ENCODE data around the gene ICAM2. TPM values are rescaled to one million over a fixed set of nuclear protein-coding genes. Genes with fewer than 3 reads are reported as not detected.

Gene ICAM2
- polyA plus RNA-seq, 1 of the 3 experiments (the other 2 are of a cell fraction) = 0.08 TPM

- no peaks in the 10 kb centered on the region for H3K9me3 ChIP-seq
- no peak for DNase-seq
- ChIA-PET POLR2A (no interaction called here), CTCF (interaction anchor here (0.7 to 7.9 kb wide), 12 partner anchors 10 to 177 kb away, joined by 3 to 69 read pairs (median 4); partner anchors contain the start of genes CSHL1 and GH1)
- no peak overlapping the region for H3K27ac ChIP-seq (ENCODE audit: low read depth in 2 of 2, low read length in 1 of 2)
- H3K4me1 ChIP-seq (ENCODE audit: control insufficient read depth in 1 of 2, insufficient read depth in 2 of 2, low read depth in 1 of 2, low read length in 1 of 2) = peaks cover 0 to 13% of the 10 kb centered on the region in 2 experiments; a peak in 1 of 4 replicates
- no peaks in the 10 kb centered on the region for H3K9me2 ChIP-seq
- H3K4me3 ChIP-seq (ENCODE audit: low read depth in 2 of 2, low read length in 1 of 2) = no peak overlapping the region
- TF ChIP-seq, protein P1, sequence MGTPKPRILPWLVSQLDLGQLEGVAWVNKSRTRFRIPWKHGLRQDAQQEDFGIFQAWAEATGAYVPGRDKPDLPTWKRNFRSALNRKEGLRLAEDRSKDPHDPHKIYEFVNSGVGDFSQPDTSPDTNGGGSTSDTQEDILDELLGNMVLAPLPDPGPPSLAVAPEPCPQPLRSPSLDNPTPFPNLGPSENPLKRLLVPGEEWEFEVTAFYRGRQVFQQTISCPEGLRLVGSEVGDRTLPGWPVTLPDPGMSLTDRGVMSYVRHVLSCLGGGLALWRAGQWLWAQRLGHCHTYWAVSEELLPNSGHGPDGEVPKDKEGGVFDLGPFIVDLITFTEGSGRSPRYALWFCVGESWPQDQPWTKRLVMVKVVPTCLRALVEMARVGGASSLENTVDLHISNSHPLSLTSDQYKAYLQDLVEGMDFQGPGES (IDR thresholded peaks at IDR 0.05; ENCODE audit: low read depth, low read length) = no peak
- TF ChIP-seq, protein P2, sequence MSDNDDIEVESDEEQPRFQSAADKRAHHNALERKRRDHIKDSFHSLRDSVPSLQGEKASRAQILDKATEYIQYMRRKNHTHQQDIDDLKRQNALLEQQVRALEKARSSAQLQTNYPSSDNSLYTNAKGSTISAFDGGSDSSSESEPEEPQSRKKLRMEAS (IDR thresholded peaks at IDR 0.05; ENCODE audit: low read depth) = no peak
- TF ChIP-seq POLR2AphosphoS5 (IDR thresholded peaks at IDR 0.05; ENCODE audit: low read depth, low read length) (no peak), TCF12 (IDR thresholded peaks at IDR 0.05) (no peak), NFIC (IDR thresholded peaks at IDR 0.05; ENCODE audit: borderline replicate concordance) (no peak), EZH2phosphoT487 (IDR thresholded peaks at IDR 0.05; ENCODE audit: borderline replicate concordance, low read depth) (no peak), USF1 (IDR thresholded peaks at IDR 0.05; ENCODE audit: borderline replicate concordance, low read depth) (no peak), NRF1 (IDR thresholded peaks at IDR 0.05; ENCODE audit: low read depth, low read length) (no peak), CHD2 (IDR thresholded peaks at IDR 0.05; ENCODE audit: low read length, partially characterized antibody) (no peak), TEAD4 (IDR thresholded peaks at IDR 0.05; ENCODE audit: borderline replicate concordance, insufficient read depth) (no peak), RFX5 (IDR thresholded peaks at IDR 0.05; ENCODE audit: low read length) (no peak), JUND (IDR thresholded peaks at IDR 0.05) (no peak), FOXM1 (IDR thresholded peaks at IDR 0.05; ENCODE audit: low read depth) (no peak), GATA2 (CRISPR knock-in tag; IDR thresholded peaks at IDR 0.05) (no peak)
- 0 out of 2 replicates have a peak, but pooled peaks cover 6% of the 10 kb centered on the region for H3K27me3 ChIP-seq (ENCODE audit: insufficient read depth)
- H2AFZ ChIP-seq (ENCODE audit: low read depth) = no peak overlapping the region
- H3K79me2 ChIP-seq (ENCODE audit: insufficient read depth) = no peaks in the 10 kb centered on the region
- no peak overlapping the region for H3K4me2 ChIP-seq
- H3F3A ChIP-seq (replicated peaks; ENCODE audit: insufficient read depth) = no peaks in the 10 kb centered on the region
- H3K9ac ChIP-seq = no peak overlapping the region
- H3K36me3 ChIP-seq (replicated peaks in 1 of 2; ENCODE audit: control insufficient read depth in 1 of 2, insufficient read depth in 2 of 2, low read length in 1 of 2) = no peaks in the 10 kb centered on the region
- no peaks in the 10 kb centered on the region for H4K20me1 ChIP-seq (ENCODE audit: insufficient read depth)
- 84% methylated on average over 5 of the region's 5 CpGs for WGBS (ENCODE audit: low lambda C conversion rate)
These were observed 64.0 kb downstream of the ICAM2 start for GRCh38 chr17:63956296-63956920.

DNA sequence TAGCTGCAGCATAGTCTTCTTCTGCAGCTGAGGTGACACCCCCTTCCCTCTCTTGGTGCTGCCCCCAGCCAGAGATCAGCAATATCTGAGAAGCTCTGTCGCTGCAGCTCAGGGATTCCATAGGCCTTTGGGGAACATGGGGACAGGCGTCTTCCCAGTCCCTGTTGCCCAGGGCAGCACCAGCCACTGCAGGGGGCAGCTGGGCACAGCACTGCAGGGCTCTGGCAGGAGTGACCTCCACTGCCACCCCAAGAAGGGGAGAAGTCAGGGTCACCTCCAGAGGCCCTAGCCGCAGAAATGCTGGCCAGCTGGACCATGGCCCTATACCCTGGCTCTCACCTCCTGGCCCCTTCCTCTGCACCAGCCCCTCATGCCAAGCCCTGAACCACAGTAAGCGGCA is 64.6 kb downstream of the ICAM2 start:
- WGBS (ENCODE audit: low lambda C conversion rate) = 60% methylated on average over 3 of the region's 4 CpGs
- 0 out of 2 replicates have a peak, but pooled peaks cover 6% of the 10 kb centered on the region for H3K27me3 ChIP-seq (ENCODE audit: insufficient read depth)
- H3K27ac ChIP-seq (ENCODE audit: low read depth in 2 of 2, low read length in 1 of 2) = no peak overlapping the region
- no peak for DNase-seq
- H2AFZ ChIP-seq (ENCODE audit: low read depth) = no peak overlapping the region
- no peaks in the 10 kb centered on the region for H4K20me1 ChIP-seq (ENCODE audit: insufficient read depth)
- H3K9me3 ChIP-seq = no peaks in the 10 kb centered on the region
- peaks cover 0 to 13% of the 10 kb centered on the region in 2 experiments; a peak in 1 of 4 replicates for H3K4me1 ChIP-seq (ENCODE audit: control insufficient read depth in 1 of 2, insufficient read depth in 2 of 2, low read depth in 1 of 2, low read length in 1 of 2)
- no peaks in the 10 kb centered on the region for H3F3A ChIP-seq (replicated peaks; ENCODE audit: insufficient read depth)
- H3K36me3 ChIP-seq (replicated peaks in 1 of 2; ENCODE audit: control insufficient read depth in 1 of 2, insufficient read depth in 2 of 2, low read length in 1 of 2) = no peaks in the 10 kb centered on the region
- no peaks in the 10 kb centered on the region for H3K9me2 ChIP-seq
- ChIA-PET POLR2A (no interaction called here), CTCF (interaction anchor here (0.7 to 7.9 kb wide), 8 partner anchors 9 to 97 kb away, joined by 3 to 69 read pairs (median 11); partner anchors contain the start of genes CSHL1 and GH1)
- no peak overlapping the region for H3K4me3 ChIP-seq (ENCODE audit: low read depth in 2 of 2, low read length in 1 of 2)
- no peak overlapping the region for H3K4me2 ChIP-seq
- H3K9ac ChIP-seq = no peak overlapping the region
- H3K79me2 ChIP-seq (ENCODE audit: insufficient read depth) = no peaks in the 10 kb centered on the region
- TF ChIP-seq, protein P3, sequence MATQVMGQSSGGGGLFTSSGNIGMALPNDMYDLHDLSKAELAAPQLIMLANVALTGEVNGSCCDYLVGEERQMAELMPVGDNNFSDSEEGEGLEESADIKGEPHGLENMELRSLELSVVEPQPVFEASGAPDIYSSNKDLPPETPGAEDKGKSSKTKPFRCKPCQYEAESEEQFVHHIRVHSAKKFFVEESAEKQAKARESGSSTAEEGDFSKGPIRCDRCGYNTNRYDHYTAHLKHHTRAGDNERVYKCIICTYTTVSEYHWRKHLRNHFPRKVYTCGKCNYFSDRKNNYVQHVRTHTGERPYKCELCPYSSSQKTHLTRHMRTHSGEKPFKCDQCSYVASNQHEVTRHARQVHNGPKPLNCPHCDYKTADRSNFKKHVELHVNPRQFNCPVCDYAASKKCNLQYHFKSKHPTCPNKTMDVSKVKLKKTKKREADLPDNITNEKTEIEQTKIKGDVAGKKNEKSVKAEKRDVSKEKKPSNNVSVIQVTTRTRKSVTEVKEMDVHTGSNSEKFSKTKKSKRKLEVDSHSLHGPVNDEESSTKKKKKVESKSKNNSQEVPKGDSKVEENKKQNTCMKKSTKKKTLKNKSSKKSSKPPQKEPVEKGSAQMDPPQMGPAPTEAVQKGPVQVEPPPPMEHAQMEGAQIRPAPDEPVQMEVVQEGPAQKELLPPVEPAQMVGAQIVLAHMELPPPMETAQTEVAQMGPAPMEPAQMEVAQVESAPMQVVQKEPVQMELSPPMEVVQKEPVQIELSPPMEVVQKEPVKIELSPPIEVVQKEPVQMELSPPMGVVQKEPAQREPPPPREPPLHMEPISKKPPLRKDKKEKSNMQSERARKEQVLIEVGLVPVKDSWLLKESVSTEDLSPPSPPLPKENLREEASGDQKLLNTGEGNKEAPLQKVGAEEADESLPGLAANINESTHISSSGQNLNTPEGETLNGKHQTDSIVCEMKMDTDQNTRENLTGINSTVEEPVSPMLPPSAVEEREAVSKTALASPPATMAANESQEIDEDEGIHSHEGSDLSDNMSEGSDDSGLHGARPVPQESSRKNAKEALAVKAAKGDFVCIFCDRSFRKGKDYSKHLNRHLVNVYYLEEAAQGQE (IDR thresholded peaks at IDR 0.05; ENCODE audit: low read depth, low read length) = no peak
- no peak for TF ChIP-seq YY1 (IDR thresholded peaks at IDR 0.05; ENCODE audit: low read depth)
- no peak for TF ChIP-seq SMC3 (IDR thresholded peaks at IDR 0.05; ENCODE audit: low read depth, low read length)
- no peak for TF ChIP-seq GATA2 (CRISPR knock-in tag; IDR thresholded peaks at IDR 0.05)
- no peak for TF ChIP-seq SIN3A (IDR thresholded peaks at IDR 0.05; ENCODE audit: borderline replicate concordance, low read depth, low read length)
- TF ChIP-seq FOXM1 (IDR thresholded peaks at IDR 0.05; ENCODE audit: low read depth) = no peak
- TF ChIP-seq, protein P4, sequence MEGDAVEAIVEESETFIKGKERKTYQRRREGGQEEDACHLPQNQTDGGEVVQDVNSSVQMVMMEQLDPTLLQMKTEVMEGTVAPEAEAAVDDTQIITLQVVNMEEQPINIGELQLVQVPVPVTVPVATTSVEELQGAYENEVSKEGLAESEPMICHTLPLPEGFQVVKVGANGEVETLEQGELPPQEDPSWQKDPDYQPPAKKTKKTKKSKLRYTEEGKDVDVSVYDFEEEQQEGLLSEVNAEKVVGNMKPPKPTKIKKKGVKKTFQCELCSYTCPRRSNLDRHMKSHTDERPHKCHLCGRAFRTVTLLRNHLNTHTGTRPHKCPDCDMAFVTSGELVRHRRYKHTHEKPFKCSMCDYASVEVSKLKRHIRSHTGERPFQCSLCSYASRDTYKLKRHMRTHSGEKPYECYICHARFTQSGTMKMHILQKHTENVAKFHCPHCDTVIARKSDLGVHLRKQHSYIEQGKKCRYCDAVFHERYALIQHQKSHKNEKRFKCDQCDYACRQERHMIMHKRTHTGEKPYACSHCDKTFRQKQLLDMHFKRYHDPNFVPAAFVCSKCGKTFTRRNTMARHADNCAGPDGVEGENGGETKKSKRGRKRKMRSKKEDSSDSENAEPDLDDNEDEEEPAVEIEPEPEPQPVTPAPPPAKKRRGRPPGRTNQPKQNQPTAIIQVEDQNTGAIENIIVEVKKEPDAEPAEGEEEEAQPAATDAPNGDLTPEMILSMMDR (IDR thresholded peaks at IDR 0.05) = no peak
- no peak for TF ChIP-seq TCF12 (IDR thresholded peaks at IDR 0.05)
- TF ChIP-seq GABPA (IDR thresholded peaks at IDR 0.05; ENCODE audit: low read depth) = no peak
- no peak for TF ChIP-seq RAD21 (IDR thresholded peaks at IDR 0.05; ENCODE audit: low read length)

Data from SK-N-SH (cell line).